Suprapubic skin (tissue), 4 donors: ENCODE data around the gene CHST11.

ENCODE experiments used
- CTCF ChIP-seq, 2 donors: fragments of 200-600 bp in 1 of 2; fragments of 450-650 bp in 1 of 2; sonication (generic) in 1 of 2; IDR thresholded peaks; one replicate each; pipeline ENCODE4 v1.5.1; 2016 to 2019; ENCODE audit warnings: antibody characterized with exemption in 2 of 2, mild to moderate bottlenecking in 1 of 2, moderate library complexity in 1 of 2
- POLR2A ChIP-seq, 2 donors: fragments of 450-650 bp; IDR thresholded peaks; one replicate each; pipeline ENCODE4 v1.6.1; 2017; ENCODE audit warnings: antibody characterized with exemption in 2 of 2, mild to moderate bottlenecking in 2 of 2, moderate library complexity in 2 of 2
- POLR2AphosphoS5 ChIP-seq, 3 donors: sonication (generic); formaldehyde crosslinking; IDR thresholded peaks; one replicate each; pipeline ENCODE4 v1.6.1; 2017; ENCODE audit warnings: antibody characterized with exemption in 3 of 3

- TF ChIP-seq CTCF (IDR thresholded peaks at IDR 0.05): no peak
- TF ChIP-seq POLR2AphosphoS5 (IDR thresholded peaks at IDR 0.05): no peak
- no peak for TF ChIP-seq POLR2A (IDR thresholded peaks at IDR 0.05)
Observed at GRCh38 chr12:104485651-104486362, 29.1 kb downstream of the CHST11 start.
